ENCODE results near the gene ERC1.
A peak's percentile ranks its signal among the peaks of the same experiment; 100 is the strongest.

The ERC1 gene

GRCh38 chr12:1463073-1463905 lies 472.3 kb downstream of the ERC1 start:
- DNase-seq = no peak

GRCh38 chr12:1464925-1465324 lies 473.9 kb downstream of the ERC1 start:
- DNase-seq = no peak

DNA sequence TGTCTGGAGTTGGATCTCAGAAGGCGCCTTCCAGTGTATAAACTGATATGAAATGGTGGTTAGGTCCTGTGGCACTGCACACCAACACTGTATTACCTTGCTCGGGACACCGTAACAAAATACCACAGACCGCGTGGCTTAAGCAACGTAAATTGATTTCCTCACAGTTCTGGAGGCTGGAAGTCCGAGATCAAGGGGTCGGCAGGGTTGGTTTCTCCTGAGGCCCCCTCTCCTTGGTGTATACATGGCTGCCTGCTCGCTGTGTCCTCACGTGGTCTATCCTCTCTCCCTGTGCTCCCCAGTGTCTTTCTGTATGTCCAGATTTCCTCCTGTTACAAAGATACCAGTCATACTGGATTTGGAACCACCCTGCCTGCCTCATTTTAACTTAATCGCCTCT lies 475.0 kb downstream of the ERC1 start:
- DNase-seq = no peak

GRCh38 chr12:1466481-1467154 lies 475.6 kb downstream of the ERC1 start:
- DNase-seq = no peak

DNA sequence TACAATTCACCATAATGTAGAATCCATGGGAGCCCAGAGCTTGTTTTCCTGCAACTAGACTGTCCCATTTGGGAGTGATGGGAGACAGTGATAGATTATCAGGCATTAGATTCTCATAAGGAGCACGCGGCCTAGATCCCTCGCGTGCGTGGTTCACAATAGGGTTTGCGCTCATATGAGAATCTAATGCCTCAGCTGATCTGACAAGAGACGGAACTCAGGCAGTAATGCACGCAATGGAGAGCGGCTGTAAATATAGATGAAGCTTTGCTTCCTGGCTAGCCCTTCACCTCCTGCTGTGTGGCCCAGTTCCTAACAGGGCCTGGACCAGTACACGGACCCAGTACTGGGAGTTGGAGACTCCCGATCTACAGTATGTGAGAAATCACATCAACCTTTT lies 476.7 kb downstream of the ERC1 start:
- DNase-seq = no peak

DNA sequence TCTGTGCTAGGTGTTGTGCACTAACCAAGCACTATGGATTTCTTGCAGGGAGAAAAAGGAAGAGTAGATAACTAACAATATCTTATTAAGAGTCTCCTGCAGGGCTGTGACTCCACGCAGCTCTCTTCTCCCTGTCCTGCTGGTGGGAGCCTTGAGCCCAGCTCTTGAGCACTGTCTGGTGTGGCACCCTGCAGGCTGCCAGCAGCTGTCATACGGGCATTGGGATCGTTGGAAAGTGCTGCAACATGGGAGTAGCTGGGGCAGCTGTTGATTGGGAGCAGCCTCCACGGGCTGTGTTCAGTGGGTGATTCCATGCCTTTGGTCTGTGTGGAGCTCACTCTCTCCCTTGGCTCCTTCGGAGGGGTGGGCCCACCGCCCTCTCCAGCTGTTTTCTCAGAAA lies 478.0 kb downstream of the ERC1 start:
- no peak for DNase-seq

DNA sequence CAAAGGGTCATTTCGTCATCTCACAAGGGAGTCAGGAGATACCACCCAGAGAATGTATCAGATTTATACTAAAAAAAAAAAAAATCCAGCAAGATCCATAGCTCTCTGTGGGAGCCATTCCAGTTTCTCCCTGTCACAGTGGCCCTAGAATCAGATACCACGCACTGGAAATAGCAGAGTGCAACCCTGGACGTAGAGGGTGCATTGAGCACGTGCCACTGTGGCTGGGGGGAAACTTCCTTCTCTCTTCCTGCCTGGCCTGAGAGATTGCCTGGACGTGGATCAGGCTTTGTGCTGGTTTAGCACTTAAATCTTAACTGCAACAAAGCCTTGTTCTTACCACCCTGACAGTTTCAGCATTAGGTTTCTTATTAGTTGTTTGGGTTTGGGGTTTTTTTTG lies 479.0 kb downstream of the ERC1 start:
- peak; percentile 16 for DNase-seq

- DNase-seq = peak; percentile 18
Measured at GRCh38 chr12:1471224-1471623, 480.2 kb downstream of the ERC1 start.

DNA sequence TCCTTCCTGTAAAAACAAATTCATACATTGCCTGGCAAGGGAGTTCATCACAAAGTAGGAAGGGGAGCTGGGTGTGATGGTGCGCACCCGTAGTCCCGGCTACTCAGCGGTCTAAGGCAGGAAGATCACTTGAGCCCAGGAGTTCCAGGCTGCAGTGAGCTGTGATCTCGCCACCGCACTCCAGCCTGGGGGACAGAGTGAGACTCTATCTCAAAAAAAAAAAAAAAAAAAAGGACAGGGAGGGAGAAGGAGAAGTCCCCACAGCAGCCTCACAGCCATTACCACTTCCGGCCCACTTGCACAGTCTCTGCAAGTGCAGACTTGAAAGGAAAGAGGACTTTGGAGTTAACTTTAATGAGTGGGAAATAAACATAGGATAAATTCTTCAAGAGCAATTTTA lies 482.4 kb downstream of the ERC1 start:
- DNase-seq = peak; percentile 71

DNA sequence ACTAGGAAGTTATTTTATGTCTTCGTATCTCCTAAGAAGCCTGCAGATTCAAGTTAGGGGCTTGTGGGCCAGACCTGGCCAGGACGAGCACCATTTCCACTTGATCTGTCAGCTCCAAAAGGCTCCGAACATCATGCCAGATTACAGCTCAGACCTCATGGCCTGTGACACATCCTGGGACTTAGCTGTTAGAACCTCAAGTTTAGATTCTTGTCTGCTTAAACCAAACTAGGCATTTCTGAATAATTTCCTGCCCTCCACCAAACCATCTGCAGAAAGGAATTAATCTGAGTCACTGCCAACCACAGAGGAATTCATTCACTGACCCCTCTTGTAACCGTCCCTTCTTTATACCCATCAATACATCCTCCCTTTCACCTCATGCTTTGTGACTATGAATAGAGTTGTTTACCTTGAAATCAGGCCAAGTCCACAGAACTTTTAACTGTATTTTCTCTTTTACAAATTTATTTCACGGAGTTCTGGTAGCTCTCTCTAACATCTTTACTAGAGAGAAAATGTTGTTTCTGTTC lies 483.1 kb downstream of the ERC1 start:
- DNase-seq = peak; percentile 41

- no peak for DNase-seq
Measured at GRCh38 chr12:1474574-1475153, 483.6 kb downstream of the ERC1 start.

GRCh38 chr12:1479645-1480044 lies 488.6 kb downstream of the ERC1 start:
- DNase-seq = no peak

GRCh38 chr12:1481326-1481725 lies 490.3 kb downstream of the ERC1 start:
- no peak for DNase-seq

DNA sequence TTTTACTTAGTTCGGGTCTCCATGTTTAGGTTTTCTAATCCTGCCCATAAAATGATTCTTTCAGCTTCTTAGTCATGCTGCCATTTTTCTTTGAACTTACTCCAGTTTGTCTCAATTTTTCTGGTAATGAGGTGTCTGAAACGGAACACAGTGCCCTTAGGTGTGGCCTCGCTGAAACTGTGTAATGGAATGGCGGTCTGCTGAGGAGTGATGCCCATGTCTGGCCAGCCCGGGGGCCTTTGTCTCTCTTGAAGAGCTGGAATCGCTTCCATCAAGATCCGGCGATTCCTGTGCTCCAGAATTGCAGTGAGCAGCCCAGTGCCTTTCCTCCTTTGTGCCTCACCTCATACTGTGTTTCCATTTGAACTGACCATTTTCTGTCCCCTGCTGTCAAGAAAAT lies 490.9 kb downstream of the ERC1 start:
- DNase-seq = no peak

- DNase-seq = no peak
Measured at GRCh38 chr12:1488908-1489381, 497.9 kb downstream of the ERC1 start.

GRCh38 chr12:1491983-1492697 lies 501.1 kb downstream of the ERC1 start:
- DNase-seq = peak; percentile 72

- DNase-seq = no peak
Measured at GRCh38 chr12:1493781-1494565, 502.9 kb downstream of the ERC1 start.

GRCh38 chr12:1494856-1495255 lies 503.8 kb downstream of the ERC1 start:
- DNase-seq = no peak

GRCh38 chr12:1496162-1496900 lies 505.3 kb downstream of the ERC1 start:
- DNase-seq = no peak

GRCh38 chr12:1497161-1497560 lies 506.1 kb downstream of the ERC1 start:
- no peak for DNase-seq

DNA sequence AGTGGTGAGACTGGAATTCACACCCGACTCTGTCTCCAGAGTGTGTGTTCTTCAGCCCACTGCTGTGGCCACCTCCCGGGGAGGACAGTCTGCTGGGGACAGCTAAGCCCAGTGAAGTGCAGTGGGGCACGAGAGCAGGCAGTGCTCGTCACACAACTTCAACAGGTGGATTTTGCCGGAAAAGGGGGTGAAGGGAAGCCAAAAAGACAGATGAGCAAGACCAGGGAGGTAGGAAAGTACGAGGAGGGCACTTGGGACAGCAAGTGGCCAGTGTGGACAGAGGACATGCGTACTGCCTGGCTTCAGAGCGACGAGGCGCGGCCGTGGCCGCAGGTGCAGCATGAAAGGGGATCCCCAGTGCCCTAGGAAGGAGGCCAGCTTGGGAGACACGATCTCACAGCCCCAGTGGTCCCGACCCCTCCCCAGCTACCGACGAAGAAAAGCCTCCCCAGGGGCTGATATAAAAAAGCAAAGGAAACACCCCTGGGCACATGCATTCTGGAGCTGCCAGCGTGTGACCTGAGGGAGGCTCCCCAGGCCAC lies 507.2 kb downstream of the ERC1 start:
- no peak for DNase-seq
